SK-N-SH treated with all-trans-retinoic acid at 6 μM for 48 hours (cell line): ENCODE measurements around the gene ALG12.
A peak's percentile ranks its signal among the peaks of the same experiment; 100 is the strongest.
"Not testable (repeated sequence)": the region's sequence is repeated elsewhere in the genome, so short reads cannot be mapped to it uniquely, and the experiment has no call there.

Source experiments
- ATAC-seq: fragments of 200-7000 bp; cut with Tn5 transposase; 3 replicates; pipeline ENCODE4 v1.9.1; 2020; ENCODE audit warnings: mild to moderate bottlenecking, moderate library complexity
- CSDC2 ChIP-seq: fragments of 250-450 bp; sonication (Bioruptor Pico); IDR thresholded peaks from 2 replicates; pipeline ENCODE4 v1.5.0; 2020; ENCODE audit warnings: mild to moderate bottlenecking, moderate library complexity
- ESRRG ChIP-seq: fragments of 250-450 bp; sonication (Bioruptor Pico); IDR thresholded peaks from 2 replicates; pipeline ENCODE4 v1.6.1; 2021; ENCODE audit warnings: mild to moderate bottlenecking
- GLIS3 ChIP-seq: fragments of 250-450 bp; sonication (Bioruptor Pico); IDR thresholded peaks from 2 replicates; pipeline ENCODE4 v1.5.0; 2020; ENCODE audit warnings: mild to moderate bottlenecking, moderate library complexity
- ISL1 ChIP-seq: fragments of 250-450 bp; sonication (Bioruptor Pico); IDR thresholded peaks from 2 replicates; pipeline ENCODE4 v2.1.2; 2022; ENCODE audit warnings: mild to moderate bottlenecking, moderate library complexity
- OSR1 ChIP-seq: fragments of 250-450 bp; sonication (Bioruptor Pico); IDR thresholded peaks from 2 replicates; pipeline ENCODE4 v1.8.0; 2022; ENCODE audit warnings: moderate library complexity, mild to moderate bottlenecking, inconsistent platforms
- PATZ1 ChIP-seq: fragments of 250-450 bp; sonication (Bioruptor Pico); IDR thresholded peaks from 2 replicates; pipeline ENCODE4 v1.8.0; 2020; ENCODE audit warnings: mild to moderate bottlenecking, moderate library complexity, borderline replicate concordance
- PPARA ChIP-seq: fragments of 250-450 bp; sonication (Bioruptor Pico); IDR thresholded peaks from 2 replicates; pipeline ENCODE4 v1.5.0; 2020; ENCODE audit warnings: mild to moderate bottlenecking, borderline replicate concordance
- RARB ChIP-seq: fragments of 250-450 bp; sonication (Bioruptor Pico); IDR thresholded peaks from 2 replicates; pipeline ENCODE4 v1.8.0; 2021; ENCODE audit warnings: mild to moderate bottlenecking, moderate library complexity
- TOX ChIP-seq: fragments of 250-450 bp; sonication (Bioruptor Pico); IDR thresholded peaks from 2 replicates; pipeline ENCODE4 v1.8.0; 2021; ENCODE audit warnings: mild to moderate bottlenecking, moderate library complexity, borderline replicate concordance
- ZC3H10 ChIP-seq: fragments of 250-450 bp; sonication (Bioruptor Pico); IDR thresholded peaks from 2 replicates; pipeline ENCODE4 v1.5.1; 2021; ENCODE audit warnings: mild to moderate bottlenecking, moderate library complexity
- ZFP3 ChIP-seq: fragments of 250-450 bp; sonication (Bioruptor Pico); IDR thresholded peaks from 2 replicates; pipeline ENCODE4 v1.5.0; 2020; ENCODE audit warnings: mild to moderate bottlenecking, moderate library complexity
- ZFP30 ChIP-seq: fragments of 450-650 bp; formaldehyde crosslinking; IDR thresholded peaks from 2 replicates; pipeline ENCODE4 v1.5.0; 2022; ENCODE audit warnings: mild to moderate bottlenecking, moderate library complexity
- ZNF565 ChIP-seq: fragments of 450-650 bp; formaldehyde crosslinking; conservative IDR thresholded peaks from 2 replicates; pipeline ENCODE4 v1.5.0; 2020; ENCODE audit warnings: low read depth, mild to moderate bottlenecking, moderate library complexity
- ZNF70 ChIP-seq: fragments of 450-650 bp; formaldehyde crosslinking; IDR thresholded peaks from 2 replicates; pipeline ENCODE4 v1.5.0; 2020; ENCODE audit warnings: mild to moderate bottlenecking, moderate library complexity
- ZNF8 ChIP-seq: fragments of 450-650 bp; formaldehyde crosslinking; IDR thresholded peaks from 2 replicates; pipeline ENCODE4 v1.5.0; 2020; ENCODE audit warnings: mild to moderate bottlenecking, moderate library complexity
- TF ChIP-seq, protein P1 (sequence below): fragments of 250-450 bp; sonication (Bioruptor Pico); IDR thresholded peaks from 2 replicates; pipeline ENCODE4 v1.5.0; 2020; ENCODE audit warnings: mild to moderate bottlenecking, moderate library complexity

ALG12 gene

DNA sequence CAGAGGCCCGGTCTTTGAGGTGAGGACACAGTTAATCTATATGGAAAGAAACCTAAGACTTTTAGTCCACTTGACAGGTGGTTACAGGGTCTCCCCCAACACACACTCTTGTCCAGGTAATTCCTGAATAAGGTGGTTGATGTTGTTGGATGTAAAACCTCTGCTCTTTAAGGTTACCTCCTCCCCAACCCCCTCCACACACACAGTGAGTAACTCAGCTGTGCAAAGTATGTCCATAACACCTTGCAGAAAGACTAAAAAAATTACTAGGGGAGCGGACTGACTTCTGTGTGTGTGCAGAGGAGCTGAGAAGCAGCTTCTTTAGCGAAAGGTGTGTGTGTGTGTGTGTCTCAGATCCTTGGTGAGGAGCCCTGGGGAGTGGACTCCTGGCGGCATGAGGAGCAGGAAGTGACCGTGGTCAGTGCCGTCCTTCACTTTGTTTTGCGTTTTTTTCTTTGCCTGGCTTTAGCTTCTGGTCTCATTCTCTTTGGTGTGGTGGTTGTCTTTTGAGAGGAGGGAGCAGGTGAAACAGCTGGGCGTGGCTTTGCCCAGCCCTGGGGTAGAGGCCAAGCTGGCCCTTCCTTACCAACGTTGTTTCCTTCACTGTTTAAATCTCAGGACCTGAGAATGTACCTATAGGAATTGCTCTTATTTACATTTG is 62.9 kb downstream of the ALG12 start:
- TF ChIP-seq CSDC2 (CRISPR knock-in tag) (no peak), ZNF70 (CRISPR knock-in tag) (no peak), ESRRG (no peak), TOX (no peak), ZC3H10 (CRISPR knock-in tag) (no peak)
- TF ChIP-seq, all 23 proteins: peak for 0
- no peak for ATAC-seq

DNA sequence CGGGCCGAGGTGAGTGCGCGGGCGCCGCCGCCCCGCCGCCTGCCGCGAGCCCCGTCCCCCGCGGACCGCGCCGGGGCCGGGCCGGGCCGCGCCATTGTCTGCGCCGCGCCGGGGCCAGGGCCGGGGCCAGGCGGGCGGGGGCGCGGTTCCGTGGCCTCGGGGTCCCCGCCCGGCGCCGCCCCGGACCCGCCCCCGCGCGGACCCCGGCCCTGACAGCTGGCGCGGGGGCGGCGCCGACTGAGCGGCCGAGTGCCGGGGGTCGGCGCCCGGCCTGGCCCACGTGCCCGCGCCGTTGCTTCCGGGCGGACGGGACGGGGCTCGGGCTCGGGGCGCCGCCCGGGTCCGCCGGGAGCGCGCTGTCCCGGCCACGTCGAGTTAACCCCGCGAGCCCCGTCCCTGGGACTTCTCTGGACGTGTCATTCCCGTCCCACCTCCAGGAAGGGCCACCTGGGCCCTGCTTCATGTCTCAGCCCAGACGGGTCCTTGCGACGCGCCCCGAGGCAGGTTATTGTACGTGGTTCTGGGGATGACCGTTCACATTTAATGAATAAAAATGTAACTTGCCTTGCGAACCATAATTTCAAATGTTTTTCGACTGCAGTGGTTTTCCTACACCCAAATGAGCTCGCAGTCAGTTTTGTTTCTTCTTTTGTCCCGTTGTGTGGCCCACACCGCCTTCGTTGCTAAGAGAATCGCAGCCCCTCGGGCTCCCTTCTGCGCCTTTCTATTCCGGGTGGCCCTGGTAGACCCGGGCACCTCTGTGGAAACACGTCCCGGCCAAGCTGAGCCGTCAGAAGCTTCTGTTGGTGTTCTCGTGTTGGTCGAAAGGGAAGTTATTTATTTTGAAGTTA is 64.0 kb downstream of the ALG12 start:
- no peak for TF ChIP-seq ZNF565 (CRISPR knock-in tag)
- no peak for TF ChIP-seq PATZ1 (CRISPR knock-in tag)
- TF ChIP-seq PPARA: no peak
- no peak for TF ChIP-seq ZNF8 (CRISPR knock-in tag)
- TF ChIP-seq OSR1 (CRISPR knock-in tag): no peak
- no peak for TF ChIP-seq GLIS3 (CRISPR knock-in tag)
- no peak for TF ChIP-seq ZFP30 (CRISPR knock-in tag)
- no peak for TF ChIP-seq ZFP3 (CRISPR knock-in tag)
- no peak for TF ChIP-seq ESRRG
- TF ChIP-seq RARB (CRISPR knock-in tag): no peak
- TF ChIP-seq, protein P1, sequence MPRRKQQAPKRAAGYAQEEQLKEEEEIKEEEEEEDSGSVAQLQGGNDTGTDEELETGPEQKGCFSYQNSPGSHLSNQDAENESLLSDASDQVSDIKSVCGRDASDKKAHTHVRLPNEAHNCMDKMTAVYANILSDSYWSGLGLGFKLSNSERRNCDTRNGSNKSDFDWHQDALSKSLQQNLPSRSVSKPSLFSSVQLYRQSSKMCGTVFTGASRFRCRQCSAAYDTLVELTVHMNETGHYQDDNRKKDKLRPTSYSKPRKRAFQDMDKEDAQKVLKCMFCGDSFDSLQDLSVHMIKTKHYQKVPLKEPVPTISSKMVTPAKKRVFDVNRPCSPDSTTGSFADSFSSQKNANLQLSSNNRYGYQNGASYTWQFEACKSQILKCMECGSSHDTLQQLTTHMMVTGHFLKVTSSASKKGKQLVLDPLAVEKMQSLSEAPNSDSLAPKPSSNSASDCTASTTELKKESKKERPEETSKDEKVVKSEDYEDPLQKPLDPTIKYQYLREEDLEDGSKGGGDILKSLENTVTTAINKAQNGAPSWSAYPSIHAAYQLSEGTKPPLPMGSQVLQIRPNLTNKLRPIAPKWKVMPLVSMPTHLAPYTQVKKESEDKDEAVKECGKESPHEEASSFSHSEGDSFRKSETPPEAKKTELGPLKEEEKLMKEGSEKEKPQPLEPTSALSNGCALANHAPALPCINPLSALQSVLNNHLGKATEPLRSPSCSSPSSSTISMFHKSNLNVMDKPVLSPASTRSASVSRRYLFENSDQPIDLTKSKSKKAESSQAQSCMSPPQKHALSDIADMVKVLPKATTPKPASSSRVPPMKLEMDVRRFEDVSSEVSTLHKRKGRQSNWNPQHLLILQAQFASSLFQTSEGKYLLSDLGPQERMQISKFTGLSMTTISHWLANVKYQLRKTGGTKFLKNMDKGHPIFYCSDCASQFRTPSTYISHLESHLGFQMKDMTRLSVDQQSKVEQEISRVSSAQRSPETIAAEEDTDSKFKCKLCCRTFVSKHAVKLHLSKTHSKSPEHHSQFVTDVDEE (CRISPR knock-in tag): no peak
- TF ChIP-seq, all 23 proteins: peak for 0
- ATAC-seq: peak; percentile 9; the same call in 2 of the 3 replicates

- peak; percentile 63; the same call in 1 of the 2 replicates for TF ChIP-seq PATZ1 (CRISPR knock-in tag)
- no peak for TF ChIP-seq ISL1 (CRISPR knock-in tag)
- peak; percentile 87 for ATAC-seq
Observed at GRCh38 chr22:49852898-49853894, 65.0 kb downstream of the ALG12 start, which contains the start of gene ZBED4. Gene ZBED4 (plus strand): TSS chr22:49853844. CDS start chr22:49883663, 29,819 bp downstream.

DNA sequence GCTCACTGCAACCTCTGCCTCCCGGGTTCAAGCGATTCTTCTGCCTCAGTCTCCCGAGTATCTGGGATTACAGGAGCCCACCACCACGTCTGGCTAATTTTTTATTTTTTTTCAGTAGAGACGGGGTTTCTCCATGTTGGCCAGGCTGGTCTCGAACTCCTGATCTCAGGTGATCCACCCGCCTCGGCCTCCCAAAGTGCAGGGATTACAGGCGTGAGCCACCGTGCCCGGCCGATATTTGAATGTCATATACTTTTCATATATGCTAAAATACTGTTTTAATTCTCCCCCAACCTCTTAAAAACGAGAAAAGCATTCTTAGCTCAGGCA is 65.7 kb downstream of the ALG12 start:
- ATAC-seq: not testable (repeated sequence)
